Stimulated activated CD4-positive, alpha-beta T cell treated with anti-CD3 and anti-CD28 coated beads, Interleukin-4, amount 100 ng/mL, for 48 hours (primary cell): ENCODE measurements around the gene SCAPER.

ENCODE experiments used
- DNase-seq, 2 donors: peaks; one replicate each; pipeline ENCODE4 v3.0.0-alpha.2; 2020; ENCODE audit warnings: low read depth in 2 of 2

Gene SCAPER, protein sequence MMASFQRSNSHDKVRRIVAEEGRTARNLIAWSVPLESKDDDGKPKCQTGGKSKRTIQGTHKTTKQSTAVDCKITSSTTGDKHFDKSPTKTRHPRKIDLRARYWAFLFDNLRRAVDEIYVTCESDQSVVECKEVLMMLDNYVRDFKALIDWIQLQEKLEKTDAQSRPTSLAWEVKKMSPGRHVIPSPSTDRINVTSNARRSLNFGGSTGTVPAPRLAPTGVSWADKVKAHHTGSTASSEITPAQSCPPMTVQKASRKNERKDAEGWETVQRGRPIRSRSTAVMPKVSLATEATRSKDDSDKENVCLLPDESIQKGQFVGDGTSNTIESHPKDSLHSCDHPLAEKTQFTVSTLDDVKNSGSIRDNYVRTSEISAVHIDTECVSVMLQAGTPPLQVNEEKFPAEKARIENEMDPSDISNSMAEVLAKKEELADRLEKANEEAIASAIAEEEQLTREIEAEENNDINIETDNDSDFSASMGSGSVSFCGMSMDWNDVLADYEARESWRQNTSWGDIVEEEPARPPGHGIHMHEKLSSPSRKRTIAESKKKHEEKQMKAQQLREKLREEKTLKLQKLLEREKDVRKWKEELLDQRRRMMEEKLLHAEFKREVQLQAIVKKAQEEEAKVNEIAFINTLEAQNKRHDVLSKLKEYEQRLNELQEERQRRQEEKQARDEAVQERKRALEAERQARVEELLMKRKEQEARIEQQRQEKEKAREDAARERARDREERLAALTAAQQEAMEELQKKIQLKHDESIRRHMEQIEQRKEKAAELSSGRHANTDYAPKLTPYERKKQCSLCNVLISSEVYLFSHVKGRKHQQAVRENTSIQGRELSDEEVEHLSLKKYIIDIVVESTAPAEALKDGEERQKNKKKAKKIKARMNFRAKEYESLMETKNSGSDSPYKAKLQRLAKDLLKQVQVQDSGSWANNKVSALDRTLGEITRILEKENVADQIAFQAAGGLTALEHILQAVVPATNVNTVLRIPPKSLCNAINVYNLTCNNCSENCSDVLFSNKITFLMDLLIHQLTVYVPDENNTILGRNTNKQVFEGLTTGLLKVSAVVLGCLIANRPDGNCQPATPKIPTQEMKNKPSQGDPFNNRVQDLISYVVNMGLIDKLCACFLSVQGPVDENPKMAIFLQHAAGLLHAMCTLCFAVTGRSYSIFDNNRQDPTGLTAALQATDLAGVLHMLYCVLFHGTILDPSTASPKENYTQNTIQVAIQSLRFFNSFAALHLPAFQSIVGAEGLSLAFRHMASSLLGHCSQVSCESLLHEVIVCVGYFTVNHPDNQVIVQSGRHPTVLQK (N-terminal part only)

DNA sequence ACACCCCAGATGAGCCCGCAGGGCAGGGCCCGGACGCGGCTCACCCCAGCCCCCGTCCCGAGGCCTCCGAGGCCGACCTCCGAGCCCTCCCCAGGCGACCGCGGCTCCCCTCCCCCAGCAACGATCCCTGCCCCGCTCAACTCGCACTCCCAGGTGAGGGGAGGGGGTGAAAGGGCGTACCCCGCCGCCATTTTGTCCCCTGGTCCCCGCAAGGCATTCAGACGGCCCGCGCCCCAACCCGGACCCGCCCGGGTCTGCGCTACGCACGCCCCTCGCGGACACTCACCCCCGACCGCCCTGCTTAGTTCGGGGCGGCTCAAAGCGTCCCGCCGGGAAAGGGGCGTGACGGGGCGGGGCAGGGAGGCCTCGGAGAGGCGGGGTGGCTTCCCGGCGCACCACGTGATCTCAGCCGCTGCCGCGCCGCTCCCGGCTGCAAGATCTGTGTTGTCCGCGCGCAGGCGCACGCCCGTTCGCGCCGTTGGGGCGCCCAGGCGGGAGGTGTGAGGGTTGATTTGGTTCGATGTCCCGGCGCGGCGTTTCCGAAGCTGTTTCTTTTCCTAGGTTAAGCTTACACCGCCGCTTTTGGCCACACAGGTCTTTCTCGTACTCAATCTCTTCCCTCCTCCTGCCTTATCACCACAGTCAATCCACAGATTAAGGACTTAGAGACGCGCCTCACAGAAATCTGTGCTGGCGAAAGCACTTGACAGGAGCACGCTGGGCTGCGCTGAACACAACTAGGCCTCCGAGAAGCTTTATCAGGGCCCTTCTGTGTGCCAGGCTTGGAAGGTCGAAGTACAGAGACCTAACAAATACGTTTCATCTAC is at the start of gene SCAPER:
Gene SCAPER, minus strand, starts transcription at position 328 of the 827 bp plus-strand sequence. CDS start 21,523 bp downstream, outside the sequence.
- peak; percentile 85 to 93 for DNase-seq

DNA sequence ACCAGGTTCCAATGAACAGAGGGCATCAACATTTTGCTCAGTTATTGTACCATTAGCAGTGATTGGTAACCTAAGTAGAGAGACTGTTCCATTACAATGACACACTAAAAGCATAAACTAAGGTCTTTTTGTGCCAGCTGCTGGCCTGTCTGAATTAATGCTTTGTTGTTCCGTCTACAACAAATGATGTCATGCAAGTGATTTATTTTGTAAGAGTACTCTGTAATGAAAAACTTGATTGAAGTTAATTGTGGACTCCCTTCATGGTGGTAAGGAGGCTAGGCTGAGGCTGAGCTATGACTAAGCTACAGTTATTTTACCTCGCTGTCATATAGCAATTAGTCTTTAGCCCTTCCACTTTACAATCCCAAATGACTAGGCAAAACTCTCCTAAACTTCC is 49.6 kb upstream of the SCAPER start:
- DNase-seq: no peak

DNA sequence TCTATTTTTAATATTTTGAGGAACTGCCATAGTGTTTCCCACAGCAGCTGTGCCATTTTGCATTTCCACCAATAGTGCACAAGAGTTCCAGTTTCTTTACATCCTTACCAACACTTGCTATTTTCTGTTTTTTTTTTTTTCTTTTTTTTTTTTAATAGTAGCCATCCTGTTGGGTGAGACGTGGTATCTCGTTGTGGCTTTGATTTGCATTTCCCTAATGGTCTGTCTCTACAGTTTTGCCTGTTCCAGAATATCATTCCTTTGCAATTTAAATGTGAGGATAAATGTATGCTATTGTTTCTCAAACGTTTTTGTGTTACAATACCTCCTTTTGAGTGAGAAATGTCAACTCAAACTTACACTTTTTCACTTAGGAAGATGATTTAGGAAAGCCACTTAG is 48.8 kb upstream of the SCAPER start:
- DNase-seq: no peak

DNA sequence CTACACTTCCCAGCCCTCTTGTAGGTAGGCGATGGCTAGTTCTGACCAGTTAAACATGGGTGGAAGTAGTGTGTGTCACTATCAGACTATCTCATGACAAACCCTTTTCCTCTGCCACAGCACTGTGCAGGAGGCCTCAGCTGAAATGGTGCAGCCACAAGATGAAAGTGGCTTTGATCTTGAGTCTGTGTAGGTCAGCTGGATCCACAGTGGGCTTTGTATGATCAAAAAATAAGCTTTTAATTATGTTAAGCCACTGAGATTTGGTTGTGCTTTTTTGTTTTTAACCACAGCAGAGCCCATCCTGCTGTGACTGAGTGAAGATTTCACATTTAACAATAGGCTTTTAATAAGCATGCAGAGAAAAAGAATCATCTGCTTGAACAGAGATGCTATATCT is 46.1 kb upstream of the SCAPER start:
- no peak for DNase-seq

DNA sequence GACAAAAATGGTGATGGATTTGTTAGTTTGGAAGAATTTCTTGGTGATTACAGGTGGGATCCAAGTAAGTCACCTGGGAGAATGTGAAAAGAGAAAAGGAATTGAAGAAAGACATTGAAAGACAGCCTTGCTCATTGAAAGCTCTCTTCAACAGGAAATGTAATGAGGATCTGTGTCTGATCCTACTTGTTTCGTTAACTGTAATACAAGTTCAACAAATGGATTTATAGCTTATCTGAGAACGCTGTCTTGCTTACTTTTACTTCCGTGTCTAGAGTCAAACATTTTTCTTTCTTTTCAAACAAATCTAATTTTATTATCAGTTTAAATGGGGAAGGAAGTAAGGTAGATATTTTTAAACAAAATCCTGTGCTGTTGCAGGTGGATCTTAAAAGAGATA is 42.3 kb upstream of the SCAPER start:
- DNase-seq: no peak

DNA sequence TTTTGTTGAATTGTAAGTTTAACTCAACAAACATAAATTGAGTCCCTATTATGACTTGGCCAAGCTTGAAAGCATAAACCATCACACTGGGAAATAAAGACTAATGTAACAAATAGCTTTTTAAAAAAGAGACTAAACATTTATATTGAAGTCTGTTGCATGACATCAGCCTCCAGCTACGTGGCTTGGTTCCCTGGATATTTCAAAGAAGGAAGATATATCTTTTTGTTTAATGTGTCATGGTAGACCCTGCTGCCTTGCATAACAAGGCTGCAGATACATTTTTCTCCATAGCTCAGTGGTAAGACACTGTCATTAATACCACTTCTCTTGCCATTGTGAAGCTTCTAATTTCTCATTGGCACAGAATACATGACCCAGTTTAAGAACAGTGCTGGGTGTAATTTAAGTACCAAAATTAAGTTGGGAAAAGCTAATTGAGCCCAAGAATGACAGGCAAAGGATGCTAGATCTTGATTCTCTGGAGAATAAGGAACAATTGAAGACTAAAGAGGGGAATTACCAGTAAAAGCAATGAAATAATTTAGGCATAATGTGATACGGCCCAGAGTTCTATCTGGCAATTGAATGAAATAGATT is 40.5 kb upstream of the SCAPER start:
- DNase-seq: no peak

DNA sequence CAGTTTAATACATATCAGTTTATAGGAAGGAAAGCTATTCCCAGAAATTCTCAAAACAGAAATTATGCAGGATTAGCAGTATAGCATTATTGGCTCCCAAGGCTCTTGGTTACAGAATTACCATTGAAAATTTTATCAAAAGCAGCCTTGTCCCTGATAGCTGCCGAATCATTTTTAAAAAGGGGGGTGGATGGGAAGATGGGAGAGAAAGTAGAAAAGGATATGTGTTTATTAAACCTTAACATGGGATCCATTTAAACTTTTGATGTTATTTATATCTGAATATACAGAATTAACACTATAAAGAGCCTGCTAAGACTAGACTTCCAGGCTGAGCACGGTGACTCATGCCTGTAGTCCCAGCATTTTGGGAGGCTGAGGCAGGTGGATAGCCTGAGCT is 37.2 kb upstream of the SCAPER start:
- no peak for DNase-seq

DNA sequence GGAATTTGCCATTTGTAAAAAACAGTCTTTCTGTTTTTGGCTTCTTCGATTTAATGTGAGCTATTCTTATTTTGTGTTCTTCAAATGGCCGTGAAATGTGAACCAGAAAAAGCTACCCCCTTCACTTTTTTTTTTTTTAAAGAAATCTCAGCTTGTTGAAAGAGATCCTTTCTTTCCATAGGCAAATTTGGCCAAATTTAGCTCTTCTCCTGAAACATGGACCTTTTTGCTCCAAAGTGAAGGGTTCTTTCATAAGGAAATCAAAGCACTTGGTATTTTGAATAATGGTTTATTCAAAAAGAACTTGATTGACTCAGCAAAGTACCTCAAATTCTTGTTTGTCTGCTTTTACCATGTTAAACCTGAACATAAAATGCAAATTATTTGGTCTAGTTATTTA is 36.5 kb upstream of the SCAPER start:
- DNase-seq: no peak

DNA sequence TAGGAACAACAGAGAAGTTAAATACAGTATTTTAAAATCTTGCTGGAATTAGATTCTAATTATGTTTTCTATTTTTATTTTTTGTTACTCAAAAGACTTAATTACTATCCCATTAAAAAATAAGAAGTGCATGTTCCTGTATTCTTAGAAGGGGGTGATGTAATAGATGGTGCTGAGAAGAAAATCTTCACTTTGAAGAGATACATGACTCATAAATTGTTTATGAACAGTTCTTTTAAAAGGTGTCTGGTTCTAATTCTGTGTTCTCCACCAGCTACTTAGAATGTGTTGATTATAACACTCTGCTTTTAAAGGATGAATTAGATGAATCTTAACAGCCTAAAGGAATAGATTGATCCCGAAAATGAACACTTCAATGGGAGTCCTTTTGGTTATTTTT is 34.6 kb upstream of the SCAPER start:
- DNase-seq: no peak

DNA sequence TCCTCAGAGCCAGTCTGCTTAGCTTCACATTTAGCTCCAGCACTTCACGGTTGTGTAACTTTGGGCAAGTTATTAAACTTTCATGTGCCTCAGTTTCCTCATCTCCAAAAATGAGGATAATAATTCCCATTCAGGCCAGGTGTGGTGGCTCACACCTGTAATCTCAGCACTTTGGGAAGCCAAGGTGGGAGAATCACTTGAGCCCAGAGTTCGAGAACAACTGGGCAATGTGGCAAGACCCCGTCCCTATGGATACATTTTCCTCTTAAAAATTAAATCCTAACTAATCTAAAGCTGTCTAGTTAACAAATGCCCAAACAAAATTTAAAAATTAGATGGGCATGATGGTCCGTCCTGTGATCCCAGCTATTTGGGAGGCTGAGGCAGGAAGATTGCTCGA is 33.6 kb upstream of the SCAPER start:
- no peak for DNase-seq

DNA sequence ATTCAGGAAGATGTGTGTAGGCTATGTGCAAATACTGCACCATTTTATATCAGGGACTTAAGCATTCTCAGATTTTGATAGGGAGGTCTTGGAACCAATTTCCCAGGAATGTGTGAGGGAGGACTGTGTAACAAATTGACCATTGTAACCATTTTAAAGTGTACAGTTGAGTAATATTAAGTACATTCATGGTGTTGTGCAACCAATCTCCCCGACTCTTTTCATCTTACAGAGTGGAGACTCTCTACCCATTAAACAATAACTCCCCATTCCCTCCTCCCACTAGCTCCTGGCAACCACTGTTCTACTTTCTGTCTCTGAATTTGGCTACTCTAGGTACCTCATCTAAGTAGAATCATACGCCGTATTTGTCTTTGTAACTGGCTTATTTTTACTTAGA is 31.5 kb upstream of the SCAPER start:
- no peak for DNase-seq

DNA sequence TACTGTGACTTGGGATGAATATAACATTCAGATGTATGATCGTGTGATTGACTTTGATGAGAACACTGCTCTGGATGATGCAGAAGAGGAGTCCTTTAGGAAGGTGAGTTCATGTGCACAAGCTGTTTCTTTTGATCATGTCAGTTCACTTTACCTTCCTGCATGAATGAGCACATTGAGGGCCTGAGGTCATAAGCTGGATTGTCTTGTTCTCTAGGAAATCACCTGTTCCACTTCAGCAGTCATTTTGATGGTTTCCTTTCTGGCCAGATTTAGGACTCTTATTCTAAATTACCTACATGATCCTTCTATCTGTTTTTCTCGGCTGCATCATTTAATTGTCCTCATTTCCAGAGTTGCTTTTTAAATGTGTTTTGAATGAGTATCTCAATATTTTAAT is 30.5 kb upstream of the SCAPER start:
- DNase-seq: no peak

DNA sequence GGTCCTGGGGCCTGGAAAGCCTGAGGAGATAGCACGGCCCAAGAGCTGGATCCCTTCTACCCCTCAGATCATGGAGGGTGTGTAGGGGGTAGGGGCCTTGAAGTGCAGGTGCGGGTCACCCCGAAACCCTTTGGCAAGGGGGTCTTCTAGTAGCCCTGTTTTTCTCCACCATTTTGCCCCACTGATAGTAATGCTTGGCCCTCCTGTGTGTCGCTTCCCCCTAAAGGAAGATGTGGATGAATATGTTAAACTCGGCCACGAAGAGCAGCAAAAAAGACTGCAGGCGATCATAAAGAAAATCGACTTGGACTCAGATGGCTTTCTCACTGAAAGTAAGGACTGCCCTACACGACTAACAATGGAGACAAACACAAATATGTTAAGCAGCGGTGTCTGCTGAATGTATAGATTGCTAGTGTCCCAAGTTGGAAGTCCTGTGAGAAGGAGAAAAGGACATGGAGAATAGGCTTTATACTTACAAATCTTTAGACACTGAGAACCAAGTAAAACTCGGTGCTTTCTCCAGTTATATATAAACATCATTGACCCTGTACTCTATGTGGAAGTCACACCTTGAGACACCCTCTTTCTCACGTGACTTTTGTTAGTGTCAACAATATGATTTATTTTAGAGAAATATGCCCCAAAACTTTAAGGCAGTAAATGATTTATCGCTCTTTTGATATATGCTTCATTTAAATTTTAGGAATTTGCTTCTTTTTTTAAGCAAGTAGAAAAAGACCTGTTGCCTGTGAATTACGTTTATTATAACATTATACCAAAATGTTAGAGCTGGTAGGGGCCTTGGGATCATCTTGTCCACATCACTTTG is 27.2 kb upstream of the SCAPER start:
- DNase-seq: no peak

DNA sequence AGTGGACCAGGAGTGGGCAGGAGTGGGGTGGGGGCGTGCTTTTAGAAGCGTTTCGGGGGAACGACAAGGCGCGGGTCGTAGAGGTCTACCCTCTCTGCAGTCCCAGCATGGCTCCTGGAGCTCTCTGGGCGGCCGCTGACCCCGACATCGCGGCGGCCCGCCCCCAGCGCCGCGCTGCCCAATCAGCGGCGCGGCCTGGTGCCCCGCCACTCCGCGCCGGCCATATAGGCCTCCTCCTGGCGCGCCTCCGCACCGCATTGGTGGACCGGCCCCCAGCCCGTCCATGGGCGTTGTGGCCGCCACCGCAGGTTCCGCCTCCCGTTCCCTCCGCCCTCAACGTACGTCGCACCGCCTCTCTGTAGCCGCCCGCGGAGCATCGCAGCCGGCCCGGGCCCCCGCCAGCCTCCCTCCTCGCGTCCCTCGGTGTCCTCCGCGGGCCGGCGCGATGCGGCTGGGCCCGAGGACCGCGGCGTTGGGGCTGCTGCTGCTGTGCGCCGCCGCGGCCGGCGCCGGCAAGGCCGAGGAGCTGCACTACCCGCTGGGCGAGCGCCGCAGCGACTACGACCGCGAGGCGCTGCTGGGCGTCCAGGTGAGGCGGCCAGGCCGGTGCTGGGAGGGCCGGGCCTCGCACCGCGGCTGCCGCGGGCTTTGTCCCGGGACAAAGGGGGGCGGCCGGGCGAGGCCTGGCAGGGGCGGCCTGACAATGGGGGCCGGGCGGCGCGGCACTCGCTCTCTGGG is 26.4 kb upstream of the SCAPER start, which contains the start of gene RCN2:
Gene RCN2, plus strand, starts transcription at position 353 of the 738 bp plus-strand sequence. Its CDS starts 93 bp downstream, at position 446.
- peak; percentile 87 to 93 for DNase-seq

DNA sequence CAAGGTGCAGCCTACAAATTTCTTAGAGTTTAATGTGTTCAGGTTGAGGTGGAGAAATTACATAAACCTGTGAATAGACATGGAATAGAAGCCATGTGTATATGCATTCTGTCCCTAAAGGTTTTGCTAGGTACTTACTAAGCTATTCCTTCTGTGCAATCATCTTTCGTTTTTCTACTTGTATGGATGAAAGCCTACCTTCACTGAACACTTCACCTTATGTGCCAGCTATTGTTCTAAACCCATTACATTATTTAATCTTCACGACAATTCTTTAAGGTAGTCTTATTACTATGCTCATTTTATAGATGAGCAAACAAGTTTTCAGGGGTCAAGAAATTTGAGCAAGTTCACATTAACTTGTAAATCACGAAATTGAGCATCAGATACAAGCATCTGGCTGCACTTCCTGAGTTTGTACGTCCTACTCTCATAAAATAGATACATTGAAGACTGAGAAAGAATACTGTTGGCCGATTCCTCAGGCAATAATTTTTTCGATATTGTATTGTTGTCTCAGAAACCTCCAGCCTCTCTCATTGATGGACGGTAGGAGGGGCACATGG is 25.8 kb upstream of the SCAPER start:
- no peak for DNase-seq

DNA sequence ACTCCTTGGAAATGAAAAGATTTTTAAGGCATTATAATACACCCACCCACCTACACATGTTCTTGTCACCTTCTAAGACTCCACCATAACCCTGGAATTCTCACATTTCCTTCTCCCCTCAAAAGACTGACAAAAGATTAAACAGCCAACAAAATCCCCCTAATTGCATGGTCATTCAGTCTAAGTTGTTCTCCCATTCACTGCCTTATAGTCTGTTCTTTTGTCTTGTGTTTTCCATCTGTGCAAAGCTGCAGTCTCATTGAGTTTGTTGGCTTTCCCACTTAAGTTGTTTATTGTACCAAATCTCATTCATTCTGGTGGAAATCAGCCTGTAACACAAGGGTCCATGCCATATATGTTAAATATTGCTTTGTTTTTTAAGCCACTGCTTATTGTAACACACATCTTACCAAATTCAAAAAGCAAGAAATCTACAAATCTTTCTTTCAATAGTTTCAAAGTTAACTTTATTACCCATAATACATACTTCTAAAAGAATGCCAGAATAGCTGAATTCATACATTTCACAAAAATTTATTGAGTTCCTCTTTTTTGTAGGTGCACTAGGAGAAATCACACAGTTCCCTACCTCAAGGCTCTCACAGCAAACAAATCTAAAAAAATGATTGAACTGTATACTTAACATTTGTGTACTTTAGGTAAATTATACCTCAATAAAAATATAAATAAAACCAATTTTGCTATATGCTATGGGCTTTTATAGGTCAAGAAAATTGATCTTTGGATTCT is 24.0 kb upstream of the SCAPER start:
- DNase-seq: no peak

DNA sequence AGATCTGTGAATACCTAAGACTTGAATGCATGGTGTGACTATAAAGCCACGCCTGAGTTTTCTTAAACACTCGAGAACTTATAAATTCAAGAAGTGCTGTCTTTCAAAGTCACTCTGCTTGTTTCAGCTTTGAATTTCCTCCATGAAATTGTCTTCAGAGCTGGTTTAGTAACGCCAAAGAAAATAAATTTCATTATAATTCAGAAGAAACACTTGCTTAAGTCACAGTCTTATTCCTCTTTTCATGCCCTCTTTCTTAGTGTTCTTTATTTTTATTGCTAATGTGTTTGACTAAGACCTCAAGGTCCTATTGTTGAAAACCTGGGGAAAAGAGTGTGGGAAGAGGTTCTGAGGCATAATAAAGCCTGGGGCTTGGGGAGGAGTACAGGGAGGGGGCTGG is 23.1 kb upstream of the SCAPER start:
- no peak for DNase-seq

DNA sequence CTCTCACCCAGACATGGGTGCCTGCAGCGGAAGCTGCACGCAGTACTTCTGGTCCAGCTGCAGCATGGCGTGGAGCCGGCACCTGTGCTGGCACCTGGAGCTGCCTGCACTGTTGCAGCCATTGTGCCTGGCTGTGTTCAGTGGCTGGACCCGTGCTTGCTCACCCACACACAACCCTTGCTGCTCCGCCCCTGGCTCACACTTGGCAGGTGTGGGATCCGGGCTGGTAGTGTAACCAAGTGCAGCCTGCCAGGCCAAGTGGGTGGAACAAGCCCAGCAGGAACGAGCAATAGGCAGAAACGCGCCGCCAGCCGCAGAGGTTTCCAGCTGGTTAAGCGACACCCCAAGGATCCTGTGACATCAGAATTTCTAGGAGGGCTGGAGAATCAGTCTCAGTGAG is 11.2 kb upstream of the SCAPER start:
- DNase-seq: no peak
